Measurements from ENCODE around the gene CALML6. TPM values are rescaled to one million over a fixed set of nuclear protein-coding genes. Genes with fewer than 3 reads are reported as not detected.
A peak's percentile ranks its signal among the peaks of the same experiment; 100 is the strongest.

CALML6 gene
- total RNA-seq, 3 donors from 2014 or later = 0.33 to 1.2 TPM; not detected in 1

- intact Hi-C loops (cut with DNase I; ENCODE audit: low total_unique reads) = no loop called here
- no peak for TF ChIP-seq CTCF (IDR thresholded peaks at IDR 0.05)
- peak overlapping the region in 1 of 2 donors; percentile 22 for H3K27ac ChIP-seq
- no peaks in the 10 kb centered on the region for H3K27me3 ChIP-seq
- peak overlapping the region; percentile 45 to 84 (median 63) for H3K4me3 ChIP-seq
- DNase-seq (ENCODE audit: low spot score in 2 of 2) = no peak
- peaks cover 6% of the 10 kb centered on the region in 2 donors for H3K4me1 ChIP-seq
- no peaks in the 10 kb centered on the region for H3K36me3 ChIP-seq
- H3K9me3 ChIP-seq = no peaks in the 10 kb centered on the region
Observed at GRCh38 chr1:1917995-1918900, 3.2 kb downstream of the CALML6 start.

- Histone ChIP-seq H3K4me3 (peak within 1 kb of the TSS; percentile 45 to 84 (median 63)), H3K4me1 (peaks cover 6% of the 10 kb centered on the region in 2 donors), H3K36me3 (no peaks in the 10 kb centered on the region), H3K27me3 (no peaks in the 10 kb centered on the region), H3K9me3 (no peaks in the 10 kb centered on the region), H3K27ac (peak within 1 kb of the TSS; percentile 22 to 54)
- peak in 1 of 2 donors; percentile 60 for DNase-seq (ENCODE audit: low spot score in 2 of 2)
- intact Hi-C loops (cut with DNase I; ENCODE audit: low total_unique reads) = no loop called here
- TF ChIP-seq CTCF (IDR thresholded peaks at IDR 0.05) (no peak), POLR2AphosphoS5 (IDR thresholded peaks at IDR 0.05) (no peak), POLR2A (IDR thresholded peaks at IDR 0.05) (no peak)
Observed at GRCh38 chr1:1918901-1919303, 3.8 kb downstream of the CALML6 start, which contains the start of gene TMEM52. Gene TMEM52, minus strand, starts transcription at chr1:1919279. Its CDS starts 14 bp downstream, at chr1:1919265.

DNA sequence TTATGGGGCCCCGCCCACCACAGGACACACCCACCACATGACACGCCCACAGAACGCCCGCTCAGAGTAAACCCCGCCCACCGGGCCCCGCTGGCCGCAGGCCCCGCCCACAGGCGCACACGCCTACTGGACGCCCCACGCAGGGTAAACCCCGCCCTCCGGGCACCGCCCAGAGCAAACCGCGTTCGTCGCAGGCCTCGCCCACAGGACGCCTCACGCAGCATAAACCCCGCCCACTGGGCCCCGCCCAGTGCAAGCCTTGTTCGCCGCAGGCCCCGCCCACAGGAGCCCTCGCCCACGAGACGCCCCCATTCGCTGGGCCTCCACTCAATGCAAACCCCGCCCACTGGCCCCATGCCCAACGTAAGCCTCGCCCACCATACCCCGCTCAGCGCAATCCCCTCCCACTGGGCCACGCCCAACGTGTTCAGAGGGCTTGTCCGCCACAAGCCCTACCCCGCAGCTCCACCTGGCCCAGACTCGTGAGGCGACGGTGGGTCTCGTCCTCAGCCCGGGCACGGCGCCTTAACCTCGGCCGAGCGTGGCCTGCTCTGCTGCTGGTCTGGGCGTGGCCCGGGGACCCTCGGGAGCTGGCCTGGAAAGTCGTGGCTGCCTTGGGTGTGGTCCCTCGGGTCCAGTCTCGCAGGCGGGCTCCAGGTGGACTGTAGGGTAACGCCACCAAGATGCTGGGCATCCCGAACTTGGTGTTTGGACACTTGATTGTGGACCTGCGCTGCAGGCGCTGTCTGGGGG lies 4.4 kb downstream of the CALML6 start:
- peak in 1 of 3 donors; percentile 40 for TF ChIP-seq POLR2AphosphoS5 (IDR thresholded peaks at IDR 0.05)
- no peak for TF ChIP-seq POLR2A (IDR thresholded peaks at IDR 0.05)
- TF ChIP-seq CTCF (IDR thresholded peaks at IDR 0.05) = no peak
- H3K27me3 ChIP-seq = no peaks in the 10 kb centered on the region
- no peaks in the 10 kb centered on the region for H3K9me3 ChIP-seq
- intact Hi-C loops (cut with DNase I; ENCODE audit: low total_unique reads) = no loop called here
- H3K4me3 ChIP-seq = peak overlapping the region; percentile 45 to 84 (median 63)
- peaks cover 6% of the 10 kb centered on the region in 2 donors for H3K4me1 ChIP-seq
- H3K27ac ChIP-seq = peak overlapping the region; percentile 22 to 54
- DNase-seq (ENCODE audit: low spot score in 2 of 2) = peak; percentile 97 to 98
- H3K36me3 ChIP-seq = no peaks in the 10 kb centered on the region

GRCh38 chr1:1920057-1920607 lies 5.1 kb downstream of the CALML6 start:
- H3K4me1 ChIP-seq = peaks cover 6% of the 10 kb centered on the region in 2 donors
- H3K36me3 ChIP-seq = no peaks in the 10 kb centered on the region
- peak overlapping the region; percentile 22 to 54 for H3K27ac ChIP-seq
- H3K4me3 ChIP-seq = peak overlapping the region in 1 of 3 donors; percentile 84
- intact Hi-C loops (cut with DNase I; ENCODE audit: low total_unique reads) = no loop called here
- no peak for TF ChIP-seq POLR2AphosphoS5 (IDR thresholded peaks at IDR 0.05)
- TF ChIP-seq CTCF (IDR thresholded peaks at IDR 0.05) = no peak
- no peak for TF ChIP-seq POLR2A (IDR thresholded peaks at IDR 0.05)
- no peaks in the 10 kb centered on the region for H3K9me3 ChIP-seq
- no peak for DNase-seq (ENCODE audit: low spot score in 2 of 2)
- H3K27me3 ChIP-seq = no peaks in the 10 kb centered on the region

Data from breast epithelium (tissue), 4 donors.